ENCODE measurements around the gene PLS1.
"Not testable (repeated sequence)": the region's sequence is repeated elsewhere in the genome, so short reads cannot be mapped to it uniquely, and the experiment has no call there.

The PLS1 gene

DNA sequence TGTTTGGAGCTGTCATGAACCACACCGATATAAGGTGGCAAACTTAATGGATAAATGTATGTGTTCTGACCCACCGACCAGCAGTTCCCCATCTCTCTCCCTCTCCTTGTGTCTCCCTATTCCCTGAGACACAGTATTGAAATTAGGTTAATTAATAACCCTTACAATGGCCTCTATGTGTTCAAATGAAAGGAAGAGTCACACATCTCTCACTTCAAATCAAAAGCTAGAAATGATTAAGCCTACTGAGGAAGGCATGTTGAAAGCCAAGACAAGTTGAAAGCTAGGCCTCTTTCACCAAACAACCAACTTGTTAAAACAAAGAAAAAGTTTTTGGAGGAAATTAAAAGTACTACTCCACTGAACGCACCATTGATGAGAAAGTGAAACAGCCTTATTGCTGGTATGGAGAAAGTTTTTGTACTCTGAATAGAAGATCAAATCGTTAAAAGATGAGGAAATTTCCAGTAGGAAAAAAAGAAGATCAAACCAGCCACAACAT, 32.6 kb upstream of the PLS1 start:
- TF ChIP-seq ESRRG (CRISPR knock-in tag; IDR thresholded peaks at IDR 0.05) (no peak), OSR1 (CRISPR knock-in tag; IDR thresholded peaks at IDR 0.05) (no peak), GLIS3 (CRISPR knock-in tag; IDR thresholded peaks at IDR 0.05) (no peak), TOX (CRISPR knock-in tag; IDR thresholded peaks at IDR 0.05; ENCODE audit: borderline replicate concordance) (no peak), POU6F1 (CRISPR knock-in tag; IDR thresholded peaks at IDR 0.05; ENCODE audit: borderline replicate concordance, low read depth) (no peak), ISL1 (CRISPR knock-in tag; IDR thresholded peaks at IDR 0.05) (no peak), ZFP30 (CRISPR knock-in tag; IDR thresholded peaks at IDR 0.05) (no peak), TCF4 (CRISPR knock-in tag; IDR thresholded peaks at IDR 0.05; ENCODE audit: borderline replicate concordance) (no peak), RARB (CRISPR knock-in tag; IDR thresholded peaks at IDR 0.05) (no peak)
- TF ChIP-seq, protein P1, sequence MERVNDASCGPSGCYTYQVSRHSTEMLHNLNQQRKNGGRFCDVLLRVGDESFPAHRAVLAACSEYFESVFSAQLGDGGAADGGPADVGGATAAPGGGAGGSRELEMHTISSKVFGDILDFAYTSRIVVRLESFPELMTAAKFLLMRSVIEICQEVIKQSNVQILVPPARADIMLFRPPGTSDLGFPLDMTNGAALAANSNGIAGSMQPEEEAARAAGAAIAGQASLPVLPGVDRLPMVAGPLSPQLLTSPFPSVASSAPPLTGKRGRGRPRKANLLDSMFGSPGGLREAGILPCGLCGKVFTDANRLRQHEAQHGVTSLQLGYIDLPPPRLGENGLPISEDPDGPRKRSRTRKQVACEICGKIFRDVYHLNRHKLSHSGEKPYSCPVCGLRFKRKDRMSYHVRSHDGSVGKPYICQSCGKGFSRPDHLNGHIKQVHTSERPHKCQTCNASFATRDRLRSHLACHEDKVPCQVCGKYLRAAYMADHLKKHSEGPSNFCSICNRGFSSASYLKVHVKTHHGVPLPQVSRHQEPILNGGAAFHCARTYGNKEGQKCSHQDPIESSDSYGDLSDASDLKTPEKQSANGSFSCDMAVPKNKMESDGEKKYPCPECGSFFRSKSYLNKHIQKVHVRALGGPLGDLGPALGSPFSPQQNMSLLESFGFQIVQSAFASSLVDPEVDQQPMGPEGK (CRISPR knock-in tag; IDR thresholded peaks at IDR 0.05; ENCODE audit: borderline replicate concordance): no peak
- ATAC-seq: no peak

- ATAC-seq: no peak
- no peak for TF ChIP-seq ZC3H10 (CRISPR knock-in tag; IDR thresholded peaks at IDR 0.05)
- TF ChIP-seq, protein P1 (CRISPR knock-in tag; IDR thresholded peaks at IDR 0.05; ENCODE audit: borderline replicate concordance): no peak
- no peak for TF ChIP-seq ZNF565 (CRISPR knock-in tag; conservative IDR thresholded peaks at IDR 0.05; ENCODE audit: low read depth)
- TF ChIP-seq ZNF8 (CRISPR knock-in tag; IDR thresholded peaks at IDR 0.05): no peak
- TF ChIP-seq, protein P2, sequence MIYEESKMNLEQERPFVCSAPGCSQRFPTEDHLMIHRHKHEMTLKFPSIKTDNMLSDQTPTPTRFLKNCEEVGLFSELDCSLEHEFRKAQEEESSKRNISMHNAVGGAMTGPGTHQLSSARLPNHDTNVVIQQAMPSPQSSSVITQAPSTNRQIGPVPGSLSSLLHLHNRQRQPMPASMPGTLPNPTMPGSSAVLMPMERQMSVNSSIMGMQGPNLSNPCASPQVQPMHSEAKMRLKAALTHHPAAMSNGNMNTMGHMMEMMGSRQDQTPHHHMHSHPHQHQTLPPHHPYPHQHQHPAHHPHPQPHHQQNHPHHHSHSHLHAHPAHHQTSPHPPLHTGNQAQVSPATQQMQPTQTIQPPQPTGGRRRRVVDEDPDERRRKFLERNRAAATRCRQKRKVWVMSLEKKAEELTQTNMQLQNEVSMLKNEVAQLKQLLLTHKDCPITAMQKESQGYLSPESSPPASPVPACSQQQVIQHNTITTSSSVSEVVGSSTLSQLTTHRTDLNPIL (CRISPR knock-in tag; IDR thresholded peaks at IDR 0.05; ENCODE audit: low read depth): no peak
- no peak for TF ChIP-seq ZFP30 (CRISPR knock-in tag; IDR thresholded peaks at IDR 0.05)
- no peak for TF ChIP-seq OSR1 (CRISPR knock-in tag; IDR thresholded peaks at IDR 0.05)
- no peak for TF ChIP-seq BACH2 (CRISPR knock-in tag; IDR thresholded peaks at IDR 0.05; ENCODE audit: borderline replicate concordance)
- no peak for TF ChIP-seq GLIS3 (CRISPR knock-in tag; IDR thresholded peaks at IDR 0.05)
- TF ChIP-seq ZNF70 (CRISPR knock-in tag; IDR thresholded peaks at IDR 0.05): no peak
Measured at GRCh38 chr3:142566096-142566495, 30.1 kb upstream of the PLS1 start.

DNA sequence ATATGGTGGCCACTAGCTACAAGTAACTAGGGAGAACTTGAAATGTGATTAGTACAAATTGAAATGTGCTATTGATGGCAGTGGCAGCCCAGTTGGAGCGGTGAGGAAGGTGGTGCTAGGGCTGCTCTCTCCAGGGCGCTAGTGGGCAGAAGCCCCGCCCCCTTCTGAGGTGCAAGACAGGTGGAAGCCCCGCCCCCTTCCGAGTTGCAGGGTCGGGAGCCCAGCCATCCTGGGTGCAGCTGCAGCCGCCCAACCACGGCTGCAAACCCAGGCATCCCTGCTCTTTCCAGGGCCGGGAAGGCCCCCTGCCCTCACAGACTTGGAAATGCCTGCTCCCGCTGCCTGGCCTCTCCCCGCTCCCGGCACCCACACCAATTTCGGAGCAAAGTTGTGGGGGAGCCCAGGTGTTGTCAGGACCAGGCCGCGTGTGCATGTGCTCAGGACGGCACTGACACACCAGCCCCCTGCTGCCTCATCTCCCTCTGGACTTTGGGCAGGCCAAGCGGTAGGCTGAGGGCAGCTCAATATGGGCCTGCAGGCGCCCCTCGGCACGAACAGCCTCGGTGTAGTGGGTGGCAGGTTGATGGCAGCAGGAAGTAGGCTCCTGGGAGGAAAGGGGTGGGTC, 27.7 kb upstream of the PLS1 start:
- no peak for ATAC-seq
- no peak for TF ChIP-seq BACH2 (CRISPR knock-in tag; IDR thresholded peaks at IDR 0.05; ENCODE audit: borderline replicate concordance)
- TF ChIP-seq ESRRG (CRISPR knock-in tag; IDR thresholded peaks at IDR 0.05): no peak
- no peak for TF ChIP-seq ZC3H10 (CRISPR knock-in tag; IDR thresholded peaks at IDR 0.05)
- TF ChIP-seq RARB (CRISPR knock-in tag; IDR thresholded peaks at IDR 0.05): no peak
- no peak for TF ChIP-seq TOX (CRISPR knock-in tag; IDR thresholded peaks at IDR 0.05; ENCODE audit: borderline replicate concordance)
- no peak for TF ChIP-seq ISL1 (CRISPR knock-in tag; IDR thresholded peaks at IDR 0.05)
- TF ChIP-seq, protein P2 (CRISPR knock-in tag; IDR thresholded peaks at IDR 0.05; ENCODE audit: low read depth): no peak
- no peak for TF ChIP-seq ZFP30 (CRISPR knock-in tag; IDR thresholded peaks at IDR 0.05)

DNA sequence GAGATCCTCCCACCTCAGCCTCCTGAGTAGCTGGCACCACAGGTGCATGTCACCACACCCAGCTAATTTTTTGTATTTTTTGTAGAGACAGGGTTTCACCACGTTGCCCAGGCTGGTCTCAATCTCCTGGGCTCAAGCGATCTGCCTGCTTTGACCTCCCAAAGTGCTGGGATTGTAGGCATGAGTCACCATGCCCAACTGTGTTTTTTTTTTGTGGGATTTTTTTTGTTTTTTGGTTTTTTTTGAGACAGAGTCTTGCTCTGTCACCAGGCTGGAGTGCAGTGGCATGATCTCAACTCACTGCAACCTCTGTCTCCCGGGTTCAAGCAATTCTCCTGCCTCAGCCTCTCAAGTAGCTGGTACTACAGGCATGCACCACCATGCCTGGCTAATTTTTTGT, 26.8 kb upstream of the PLS1 start:
- ATAC-seq: not testable (repeated sequence)

DNA sequence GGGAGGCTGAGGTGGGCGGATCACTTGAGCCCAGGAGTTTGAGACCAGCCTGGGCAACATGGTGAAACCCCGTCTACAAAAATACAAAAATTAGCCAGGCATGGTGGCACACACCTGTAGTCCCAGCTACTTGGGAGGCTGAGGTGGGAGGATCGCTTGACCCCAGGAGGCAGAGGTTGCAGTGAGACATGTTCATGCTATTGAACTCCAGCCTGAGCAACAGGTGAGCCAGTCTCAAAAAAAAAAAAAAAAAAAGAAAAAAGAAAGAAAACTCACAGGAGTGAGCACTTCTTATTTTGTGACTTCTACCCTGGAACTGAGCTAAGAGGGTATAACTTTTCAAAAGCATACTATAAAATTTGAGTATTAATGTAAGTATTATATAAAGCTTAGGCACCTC, 22.0 kb upstream of the PLS1 start:
- not testable (repeated sequence) for ATAC-seq
